GM12878 (cell line): ENCODE results near the gene HOXB3. TPM values are rescaled to one million over a fixed set of nuclear protein-coding genes. Genes with fewer than 3 reads are reported as not detected.

ENCODE experiments used
- ATAC-seq: fragments of 200-7000 bp; cut with Tn5 transposase; 3 replicates; pipeline ENCODE4 v1.9.1; 2020; ENCODE audit warnings: mild to moderate bottlenecking, moderate library complexity
- BruUV-seq: library from RNA; stranded (reverse); fragments of 400-500 nt; replicated peaks from 2 replicates; lab custom pipeline; 2021; lab: Mats Ljungman, UMichigan
- CTCF ChIA-PET: fragments of 300-600 bp; sonication (Branson Sonifier 250); formaldehyde crosslinking; extraction: SDS; loops from one replicate; lab custom pipeline; 2021; ENCODE audit warnings: inconsistent platforms; lab: Yijun Ruan, JAX
- POLR2A ChIA-PET: fragments of 350-600 bp; formaldehyde crosslinking; extraction: SDS; loops from one replicate; lab custom pipeline; 2021; ENCODE audit warnings: inconsistent platforms; lab: Charles Lee
- RAD21 ChIA-PET: fragments of 300-600 bp; sonication (Branson Sonifier 250); formaldehyde crosslinking; loops from one replicate; lab custom pipeline; 2023; ENCODE audit warnings: antibody characterized with exemption; ENCODE audit not compliant: unreplicated experiment; lab: Charles Lee
- SMC1A ChIA-PET: fragments of 300-600 bp; sonication (Branson Sonifier 250); formaldehyde crosslinking; loops from one replicate; lab custom pipeline; 2023; ENCODE audit not compliant: unreplicated experiment, uncharacterized antibody; lab: Charles Lee
- DNase-seq: peaks from one replicate; pipeline ENCODE4 v3.0.0-alpha.2; 2011; ENCODE audit warnings: low read depth, low spot score
- FAIRE-seq: peaks from 3 replicates; lab custom pipeline; 2011; peaks lifted over from hg19 to GRCh38; lab: Jason Lieb, UNC
- H2AFZ ChIP-seq: 2 replicates; pipeline ENCODE4 v1.6.0; 2011; ENCODE audit warnings: low read depth, low read length, control low read depth; ENCODE audit not compliant: control insufficient read depth
- H3K27ac ChIP-seq: 2 replicates; pipeline ENCODE4 v1.5.1; 2011; ENCODE audit warnings: control low read depth; ENCODE audit not compliant: control insufficient read depth, insufficient read depth
- H3K27me3 ChIP-seq, 2 experiments: replicated peaks in 1 of 2; 2 replicates each; pipeline versions ENCODE4 v1.6.0 to v1.6.1; 2011; ENCODE audit warnings: low read length in 1 of 2; ENCODE audit not compliant: control insufficient read depth in 2 of 2, insufficient read depth in 2 of 2
- H3K36me3 ChIP-seq, 2 experiments: 2 replicates each; pipeline ENCODE4 v1.5.1; 2011; ENCODE audit warnings: low read length in 1 of 2; ENCODE audit not compliant: control insufficient read depth in 2 of 2, insufficient read depth in 2 of 2
- H3K4me1 ChIP-seq: 2 replicates; pipeline ENCODE4 v1.6.1; 2011; ENCODE audit warnings: mild to moderate bottlenecking, low read length, moderate library complexity, mixed read lengths; ENCODE audit not compliant: control insufficient read depth, insufficient read depth
- H3K4me2 ChIP-seq: 2 replicates; pipeline ENCODE4 v1.6.0; 2011; ENCODE audit warnings: control low read depth; ENCODE audit not compliant: control insufficient read depth, insufficient read depth
- H3K4me3 ChIP-seq: fragments of 200-600 bp; sonication (generic); 2 replicates; pipeline ENCODE4 v1.5.1; 2016
- H3K79me2 ChIP-seq: 2 replicates; pipeline ENCODE4 v1.6.0; 2011; ENCODE audit warnings: low read length; ENCODE audit not compliant: control insufficient read depth, insufficient read depth
- H3K9ac ChIP-seq: 2 replicates; pipeline ENCODE4 v1.8.0; 2011; ENCODE audit warnings: low read length, control low read depth, mixed read lengths; ENCODE audit not compliant: control insufficient read depth, insufficient read depth
- H3K9me3 ChIP-seq: replicated peaks from 3 replicates; pipeline ENCODE4 v1.5.1; 2011; ENCODE audit warnings: mild to moderate bottlenecking, low read length; ENCODE audit not compliant: control insufficient read depth, insufficient read depth
- H4K20me1 ChIP-seq: 2 replicates; pipeline ENCODE4 v1.6.0; 2011; ENCODE audit not compliant: control insufficient read depth, insufficient read depth
- EZH2 ChIP-seq: IDR thresholded peaks from 2 replicates; pipeline ENCODE4 v1.6.1; 2012; ENCODE audit warnings: low read depth, mild to moderate bottlenecking, control low read depth, inconsistent platforms, low read length, borderline replicate concordance; ENCODE audit not compliant: control insufficient read depth
- SUZ12 ChIP-seq: fragments of 200-600 bp; sonication (generic); IDR thresholded peaks from one replicate; pipeline ENCODE4 v1.6.1; 2018; ENCODE audit warnings: antibody characterized with exemption, mild to moderate bottlenecking; ENCODE audit not compliant: unreplicated experiment
- TCF7 ChIP-seq: IDR thresholded peaks from 2 replicates; pipeline ENCODE4 v1.6.1; 2014; ENCODE audit warnings: antibody characterized with exemption, borderline replicate concordance
- WGBS: methylation state at CpG from one replicate; pipeline ENCODE4 v1.1.6; 2016; ENCODE audit warnings: low lambda C conversion rate; ENCODE audit not compliant: insufficient replicate concordance, insufficient coverage; ENCODE audit errors: missing lambda C conversion rate; 5-methylcytosine and 5-hydroxymethylcytosine counted together
- in situ Hi-C: fragments of 300-500 bp; cut with MboI; formaldehyde crosslinking; loops from 9 replicates; pipeline ENCODE4 v1.14.3; 2018; ENCODE audit warnings: mixed read lengths
- intact Hi-C: fragments of 100-400 bp; cut with micrococcal nuclease; formaldehyde crosslinking; loops from one replicate; pipeline ENCODE4 v1.14.2; 2022; ENCODE audit not compliant: unreplicated experiment
- polyA plus RNA-seq, 11 experiments: library from polyadenylated mRNA; depleted of rRNA in 4 of 11; unstranded in 6 of 11; stranded (reverse) in 5 of 11; fragments of >200 nt; fragmentation: Nextera tagmentation in 4 of 11; fragmentation: Illumina TruSeq in 1 of 11; extraction: Ambion mirVana in 4 of 11; extraction: Trizol in 1 of 11; gene quantifications; 1 replicate in 1 of 11; 2 replicates in 10 of 11; pipeline versions ENCODE4 v1.2.1 to v1.2.3, GENCODE V29; 2011 to 2016; ENCODE audit warnings: inconsistent platforms in 2 of 11, missing spikeins in 2 of 11, low read depth in 1 of 11
- total RNA-seq, 4 experiments: library from RNA; depleted of rRNA in 3 of 4; stranded (reverse); fragments of >200 nt in 3 of 4; fragmentation: Illumina TruSeq in 1 of 4; extraction: Trizol in 1 of 4; gene quantifications; 2 replicates each; pipeline versions ENCODE4 v1.2.1 to v1.2.3, GENCODE V29; 2013 to 2021
- TF ChIP-seq, protein P1 (sequence below): fragments of 450-650 bp; IDR thresholded peaks from 2 replicates; pipeline ENCODE4 v1.6.1; 2014; ENCODE audit warnings: mild to moderate bottlenecking

HOXB3 gene
- total and polyA plus RNA-seq, 10 of the 15 experiments (the other 5 are each of a cell fraction or from before 2014, with no cell fraction given) = 0.19 to 7.7 (median 2.9) TPM

DNA sequence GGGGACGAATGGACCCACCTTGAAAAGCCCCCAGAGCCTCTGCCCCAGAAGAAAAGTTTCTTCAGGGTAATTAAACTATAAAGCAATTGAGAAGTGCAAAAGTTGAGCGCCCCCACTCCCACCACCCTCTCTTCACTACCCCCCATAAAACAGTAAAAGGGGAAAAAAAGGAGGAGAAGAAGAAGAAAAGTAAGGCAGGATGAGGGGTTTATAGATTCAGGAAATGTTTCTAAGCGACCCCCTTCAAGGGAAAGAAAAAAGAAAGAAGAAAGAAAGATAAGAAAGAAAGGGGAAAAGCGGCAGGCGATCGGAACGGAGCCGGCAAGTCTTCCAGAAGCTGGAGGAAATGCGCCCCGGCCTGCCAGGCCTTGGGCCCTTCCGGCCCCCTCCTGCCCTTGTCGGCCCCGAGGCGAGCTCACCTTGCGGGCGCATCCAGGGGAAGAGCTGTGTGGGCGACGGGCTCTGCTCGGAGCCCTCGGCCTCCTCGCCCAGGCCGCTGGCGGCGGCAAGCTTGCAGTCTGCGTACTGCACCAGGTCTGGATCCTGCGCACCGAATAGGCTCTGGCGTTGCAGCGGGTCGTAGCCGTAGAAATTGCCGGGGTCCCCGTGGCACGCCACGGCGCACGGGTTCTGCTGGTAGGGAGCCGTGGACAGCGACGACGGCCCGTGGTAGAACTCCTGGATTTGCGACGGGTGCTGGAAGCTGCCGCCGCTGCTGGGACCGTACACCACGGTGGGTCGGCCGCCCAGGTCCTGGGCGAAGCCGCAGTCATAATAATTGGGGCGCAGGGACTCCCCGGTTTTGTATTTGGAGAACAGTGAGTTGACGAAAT is 24.0 kb upstream of the HOXB3 start:
- WGBS = 12% methylated on average over 52 of the region's 55 CpGs
- no peak for FAIRE-seq
- RAD21 ChIA-PET = no interaction called here
- Histone ChIP-seq H4K20me1 (no peaks in the 10 kb centered on the region), H3K4me2 (peak overlapping the region; percentile 25; the same call in 1 of the 2 replicates), H3K9ac (no peak overlapping the region), H3K9me3 (no peaks in the 10 kb centered on the region), H3K27me3 (peaks cover 26 to 28% of the 10 kb centered on the region in 2 experiments), H3K27ac (no peak overlapping the region), H2AFZ (no peak overlapping the region), H3K4me1 (peaks cover 11% of the 10 kb centered on the region), H3K79me2 (no peaks in the 10 kb centered on the region), H3K36me3 (no peaks in the 10 kb centered on the region; a peak in 1 of 4 replicates), H3K4me3 (no peak overlapping the region)
- no TSS peak for BruUV-seq
- intact Hi-C loops = no loop called here
- ATAC-seq = no peak
- TF ChIP-seq EZH2 (0 out of 2 replicates have a peak, but pooled peaks have one; percentile 71), SUZ12 (peak; percentile 85), TCF7 (no peak)
- TF ChIP-seq, protein P1, sequence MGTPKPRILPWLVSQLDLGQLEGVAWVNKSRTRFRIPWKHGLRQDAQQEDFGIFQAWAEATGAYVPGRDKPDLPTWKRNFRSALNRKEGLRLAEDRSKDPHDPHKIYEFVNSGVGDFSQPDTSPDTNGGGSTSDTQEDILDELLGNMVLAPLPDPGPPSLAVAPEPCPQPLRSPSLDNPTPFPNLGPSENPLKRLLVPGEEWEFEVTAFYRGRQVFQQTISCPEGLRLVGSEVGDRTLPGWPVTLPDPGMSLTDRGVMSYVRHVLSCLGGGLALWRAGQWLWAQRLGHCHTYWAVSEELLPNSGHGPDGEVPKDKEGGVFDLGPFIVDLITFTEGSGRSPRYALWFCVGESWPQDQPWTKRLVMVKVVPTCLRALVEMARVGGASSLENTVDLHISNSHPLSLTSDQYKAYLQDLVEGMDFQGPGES = no peak
- in situ Hi-C loops = no loop called here
- POLR2A ChIA-PET = no interaction called here
- SMC1A ChIA-PET = no interaction called here
- DNase-seq = no peak
- CTCF ChIA-PET = interaction anchor here (1.2 to 1.3 kb wide), 2 partner anchors 11 to 21 kb away, joined by 3 to 7 read pairs; partner anchors contain the start of gene HOXB5
